Activated T-cell treated with anti-CD3 and anti-CD28 coated beads, Interleukin-2, amount 50 U/mL, for 48 hours (primary cell): ENCODE results near the gene ADAMTS4.

Experiments
- DNase-seq, 2 experiments: peaks; one replicate each; pipeline ENCODE4 v3.0.0-alpha.2; 2020

The ADAMTS4 gene

DNA sequence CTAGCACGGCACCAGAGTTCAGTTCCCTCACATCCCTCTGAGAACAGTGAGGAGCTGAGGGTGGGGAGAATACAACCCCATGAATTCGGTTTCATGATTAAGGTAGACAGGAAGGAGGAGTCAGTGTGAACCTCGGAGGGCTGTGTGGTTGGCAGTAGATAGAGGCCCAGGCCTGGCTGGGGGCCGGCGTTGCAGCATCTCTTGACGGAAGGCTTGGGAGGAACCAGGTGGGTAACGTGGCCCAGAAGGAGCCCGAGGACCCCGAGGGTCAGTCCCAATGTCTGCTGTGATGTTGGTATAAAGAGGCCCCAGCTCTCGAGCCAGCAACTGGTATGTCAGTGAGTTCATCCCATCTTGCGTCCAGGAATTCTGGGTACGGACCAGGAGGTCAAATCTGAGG, 27.2 kb downstream of the ADAMTS4 start:
- no peak for DNase-seq

DNA sequence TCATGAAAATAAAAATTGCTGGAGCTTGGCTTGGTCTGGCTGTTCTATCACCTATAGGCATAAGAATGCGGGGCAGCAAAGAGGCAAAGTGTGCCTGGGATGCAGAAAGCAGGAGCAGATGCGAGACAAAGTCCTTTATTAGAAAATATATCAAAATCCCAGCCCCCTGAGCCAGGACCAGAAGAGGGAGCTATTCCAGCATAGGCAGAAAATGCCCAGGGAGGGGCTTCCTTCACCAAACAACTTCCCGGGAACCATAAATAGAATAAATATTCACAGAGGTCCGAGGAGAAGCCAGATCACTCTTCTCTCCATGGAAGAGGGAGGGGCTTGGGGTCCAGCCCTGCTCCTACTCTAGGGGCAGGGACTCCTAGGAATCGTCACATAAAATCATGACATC, 27.7 kb downstream of the ADAMTS4 start:
- DNase-seq = no peak

DNA sequence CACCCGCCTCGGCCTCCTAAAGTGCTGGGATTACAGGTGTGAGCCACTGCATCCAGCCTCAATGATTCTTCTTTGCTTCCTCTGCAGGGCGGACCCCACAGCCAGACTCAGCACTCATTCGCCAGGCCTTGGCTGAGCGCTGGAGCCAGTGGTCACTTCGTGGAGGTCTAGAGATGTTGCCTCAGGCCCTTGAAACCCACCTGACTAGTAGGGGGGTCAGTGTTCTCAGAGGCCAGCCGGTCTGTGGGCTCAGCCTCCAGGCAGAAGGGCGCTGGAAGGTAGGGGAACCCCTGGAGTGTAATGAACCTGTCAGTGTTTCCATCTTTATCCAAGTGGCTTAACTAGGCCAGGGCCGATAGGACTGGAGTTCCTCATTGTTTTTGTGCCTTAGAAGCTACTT, 29.9 kb downstream of the ADAMTS4 start:
- DNase-seq = no peak

DNA sequence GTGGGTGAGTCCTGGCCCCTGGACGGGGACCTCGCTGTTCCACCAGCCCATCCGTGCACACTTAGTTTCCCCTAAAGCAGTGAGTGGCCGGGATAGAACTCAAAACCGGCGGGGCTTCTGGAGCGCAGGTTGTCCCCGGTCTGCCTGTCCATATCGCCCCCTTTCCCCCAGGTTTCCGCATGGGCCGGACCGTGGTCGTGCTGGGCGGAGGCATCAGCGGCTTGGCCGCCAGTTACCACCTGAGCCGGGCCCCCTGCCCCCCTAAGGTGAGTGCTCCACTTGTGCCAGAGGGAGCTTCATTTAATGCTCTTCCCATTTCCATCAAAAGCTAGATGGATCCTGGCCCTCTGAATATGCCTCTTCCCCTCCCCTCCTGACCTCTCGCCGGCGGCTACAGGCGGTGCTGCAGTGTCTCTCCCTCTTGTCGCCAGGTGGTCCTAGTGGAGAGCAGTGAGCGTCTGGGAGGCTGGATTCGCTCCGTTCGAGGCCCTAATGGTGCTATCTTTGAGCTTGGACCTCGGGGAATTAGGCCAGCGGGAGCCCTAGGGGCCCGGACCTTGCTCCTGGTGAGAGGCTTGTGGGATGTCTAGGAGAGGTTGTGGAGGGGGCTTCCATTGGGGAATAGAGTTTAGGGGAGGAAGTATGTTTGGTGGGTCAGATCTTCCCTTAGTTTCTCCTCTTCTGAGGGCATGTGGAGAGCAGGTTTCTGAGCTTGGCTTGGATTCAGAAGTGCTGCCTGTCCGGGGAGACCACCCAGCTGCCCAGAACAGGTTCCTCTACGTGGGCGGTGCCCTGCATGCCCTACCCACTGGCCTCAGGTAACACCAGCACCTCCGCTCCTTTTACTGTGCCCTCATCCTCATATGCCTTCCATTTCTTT, 31.9 kb downstream of the ADAMTS4 start:
- peak in 1 of 2 experiments; percentile 44 for DNase-seq

GRCh38 chr1:161165742-161166668, 32.8 kb downstream of the ADAMTS4 start, which contains the start of gene PPOX:
PPOX (plus strand) TSS chr1:161166426; CDS start chr1:161166848, 422 bp downstream.
- DNase-seq = peak; percentile 92 to 94

GRCh38 chr1:161164901-161165610, 33.8 kb downstream of the ADAMTS4 start:
- DNase-seq = no peak

- no peak for DNase-seq
These were observed 35.1 kb downstream of the ADAMTS4 start for GRCh38 chr1:161163793-161164192.

- DNase-seq = no peak
These were observed 36.0 kb downstream of the ADAMTS4 start for GRCh38 chr1:161162806-161163205.

GRCh38 chr1:161162052-161162451, 36.8 kb downstream of the ADAMTS4 start:
- no peak for DNase-seq

- no peak for DNase-seq
These were observed 37.2 kb downstream of the ADAMTS4 start for GRCh38 chr1:161161652-161162051.

- DNase-seq = no peak
These were observed 38.1 kb downstream of the ADAMTS4 start for GRCh38 chr1:161160671-161161145.

DNA sequence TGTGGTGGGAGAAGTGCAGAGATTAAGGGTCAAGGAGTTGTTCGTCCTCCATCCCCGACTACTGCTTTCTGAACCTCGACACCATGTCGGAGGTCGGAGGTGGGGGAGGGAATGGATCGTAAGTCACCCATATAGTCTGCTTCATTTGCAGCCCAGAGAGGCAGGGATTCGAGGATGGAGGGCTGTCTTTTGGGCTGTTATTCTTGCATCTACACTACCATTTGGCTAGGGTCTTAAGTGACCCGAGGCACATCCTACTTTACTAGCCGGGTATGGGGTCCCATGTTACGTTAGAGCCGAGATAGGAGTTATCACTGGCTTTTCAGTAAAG, 39.0 kb downstream of the ADAMTS4 start:
- DNase-seq = no peak

GRCh38 chr1:161159087-161159912, 39.6 kb downstream of the ADAMTS4 start, which contains the start of gene USP21:
USP21 (plus strand) TSS chr1:161159500; CDS start chr1:161160641, 1,141 bp downstream.
- DNase-seq = peak; percentile 95

DNA sequence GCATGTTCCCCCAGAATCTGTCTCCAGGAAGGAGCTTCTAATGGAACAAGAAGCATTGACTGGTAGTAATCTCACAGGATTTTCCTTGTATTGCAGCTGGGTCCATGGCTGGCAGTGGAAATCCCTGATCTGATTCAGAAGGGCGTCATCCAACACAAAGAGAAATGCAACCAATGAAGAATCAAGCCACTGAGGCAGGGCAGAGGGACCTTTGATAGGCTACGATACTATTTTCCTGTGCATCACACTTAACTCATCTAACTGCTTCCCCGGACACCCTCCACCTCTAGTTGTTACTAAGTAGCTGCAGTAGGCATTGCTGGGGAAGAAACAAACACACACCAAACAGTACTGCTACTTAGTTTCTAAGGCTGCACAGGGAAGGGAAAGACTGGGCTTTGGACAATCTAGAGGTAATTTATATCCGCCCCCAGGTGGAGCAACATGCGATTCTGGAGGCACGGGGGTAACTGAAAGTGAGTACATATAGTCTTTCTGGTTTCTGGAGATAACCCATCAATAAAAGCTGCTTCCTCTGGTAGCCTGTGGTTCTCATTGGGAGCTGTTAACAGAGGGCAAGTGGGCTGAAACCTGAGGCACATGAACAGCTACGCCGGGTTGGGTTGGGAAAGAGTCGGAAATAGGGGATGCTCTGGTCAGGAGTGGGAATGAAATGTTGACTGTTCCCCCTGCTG, 40.4 kb downstream of the ADAMTS4 start:
- DNase-seq = no peak

DNA sequence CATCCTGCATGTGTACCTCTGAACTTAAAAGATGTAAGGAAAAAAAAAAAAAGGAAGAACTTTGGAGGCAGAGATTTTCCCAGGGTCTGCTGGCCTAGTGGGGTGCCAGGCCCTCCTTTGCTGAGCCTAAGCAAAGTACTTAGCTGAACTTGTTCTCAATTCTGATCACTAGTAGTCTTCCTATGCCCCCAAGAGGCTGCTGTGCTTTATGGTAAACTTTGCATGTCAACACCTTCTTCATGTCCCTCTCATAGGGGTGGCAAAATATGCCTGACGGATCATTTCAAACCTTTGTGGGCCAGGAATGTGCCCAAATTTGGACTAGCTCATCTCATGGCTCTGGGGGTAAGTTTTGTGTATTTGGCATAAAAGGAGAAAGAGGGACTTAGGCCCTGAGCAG, 41.0 kb downstream of the ADAMTS4 start:
- DNase-seq = no peak

- DNase-seq = peak; percentile 85 to 86
These were observed 45.0 kb downstream of the ADAMTS4 start, which contains the start of gene UFC1 for GRCh38 chr1:161153682-161154337. UFC1 (plus strand) TSS chr1:161153978; CDS start chr1:161153998, 20 bp downstream.

DNA sequence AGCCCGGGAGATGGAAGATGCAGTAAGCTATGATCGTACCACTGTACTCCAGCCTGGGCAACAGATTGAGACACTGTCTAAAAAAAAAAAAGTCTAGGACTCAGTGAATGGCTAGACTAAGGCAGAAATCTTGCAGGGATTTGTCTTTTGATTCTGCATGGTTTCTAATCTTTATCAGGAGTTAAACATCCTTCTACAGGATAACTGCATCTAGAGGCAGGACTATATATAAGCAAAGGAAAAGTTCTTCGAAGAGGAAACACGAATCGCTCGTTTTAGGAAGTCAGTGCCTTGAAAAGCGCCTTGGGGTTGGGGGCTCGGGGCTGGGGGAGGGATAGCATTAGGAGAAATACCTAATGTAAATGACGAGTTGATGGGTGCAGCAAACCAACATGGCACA, 45.7 kb downstream of the ADAMTS4 start:
- no peak for DNase-seq

DNA sequence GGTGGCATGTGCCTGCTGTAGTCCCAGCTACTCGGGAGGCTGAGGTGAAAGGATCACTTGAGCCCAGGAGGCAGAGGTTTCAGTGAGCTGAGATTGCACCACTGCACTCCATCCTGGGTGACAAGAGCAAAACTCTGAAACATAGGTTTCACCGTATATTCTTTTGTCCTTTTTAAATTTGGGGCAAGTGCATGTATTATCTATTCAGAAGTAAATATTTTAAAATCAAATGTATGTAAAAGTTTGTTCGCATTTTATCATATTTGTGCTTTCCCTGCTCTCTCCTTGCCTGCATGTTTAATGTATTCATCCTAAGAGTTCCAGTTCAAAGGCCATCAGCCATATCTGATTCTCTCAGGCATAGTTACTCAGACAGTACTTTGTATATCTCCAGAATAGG, 53.0 kb downstream of the ADAMTS4 start:
- DNase-seq = no peak

GRCh38 chr1:161140755-161141400, 58.0 kb downstream of the ADAMTS4 start:
- no peak for DNase-seq

- DNase-seq = no peak
These were observed 59.1 kb downstream of the ADAMTS4 start for GRCh38 chr1:161139766-161140165.
